HL-60 (cell line): Measurements from ENCODE around the gene TAL2.

Source experiments
- CTCF ChIP-seq: IDR thresholded peaks from one replicate; pipeline ENCODE4 v1.5.1; 2011; ENCODE audit warnings: low read length, control low read depth, inconsistent platforms; ENCODE audit not compliant: insufficient read depth
- GABPA ChIP-seq: IDR thresholded peaks from 2 replicates; pipeline ENCODE4 v1.6.1; 2012; ENCODE audit warnings: low read depth
- POLR2AphosphoS5 ChIP-seq: IDR thresholded peaks from 2 replicates; pipeline ENCODE4 v1.6.1; 2012; ENCODE audit warnings: low read depth
- REST ChIP-seq: IDR thresholded peaks from 2 replicates; pipeline ENCODE4 v1.6.1; 2012; ENCODE audit warnings: low read depth; ENCODE audit not compliant: insufficient replicate concordance
- SPI1 ChIP-seq: IDR thresholded peaks from 2 replicates; pipeline ENCODE4 v1.6.1; 2012; ENCODE audit warnings: low read depth, mild to moderate bottlenecking, borderline replicate concordance

- TF ChIP-seq POLR2AphosphoS5: no peak
- TF ChIP-seq REST: no peak
- no peak for TF ChIP-seq CTCF
- no peak for TF ChIP-seq GABPA
- TF ChIP-seq SPI1: no peak
These were observed 1.2 kb upstream of the TAL2 start for GRCh38 chr9:105661011-105661410.
